GM23338 (cell line): ENCODE measurements around the gene PCSK4. TPM values are rescaled to one million over a fixed set of nuclear protein-coding genes. Genes with fewer than 3 reads are reported as not detected.
A peak's percentile ranks its signal among the peaks of the same experiment; 100 is the strongest.

Experiments used
- ATAC-seq: fragments of 200-7000 bp; cut with Tn5 transposase; 3 replicates; pipeline ENCODE4 v1.9.1; 2020
- DNase-seq: peaks from one replicate; pipeline ENCODE4 v3.0.0-alpha.2; 2015; ENCODE audit warnings: low spot score
- H2AFZ ChIP-seq: fragments of 200-600 bp; sonication (generic); 2 replicates; pipeline ENCODE4 v1.8.0; 2016; ENCODE audit warnings: antibody characterized with exemption, mild to moderate bottlenecking, moderate library complexity
- H3F3A ChIP-seq: fragments of 200-600 bp; sonication (generic); replicated peaks from 2 replicates; pipeline ENCODE4 v1.8.0; 2017; ENCODE audit warnings: antibody characterized with exemption, mixed run types, low read depth
- H3K27ac ChIP-seq: fragments of 200-600 bp; sonication (generic); 2 replicates; pipeline ENCODE4 v1.6.1; 2016; ENCODE audit warnings: low read depth
- H3K27me3 ChIP-seq: fragments of 200-600 bp; sonication (generic); 2 replicates; pipeline ENCODE4 v1.8.0; 2016; ENCODE audit warnings: mild to moderate bottlenecking, mixed run types, moderate library complexity; ENCODE audit not compliant: insufficient read depth
- H3K36me3 ChIP-seq: fragments of 200-600 bp; sonication (generic); 2 replicates; pipeline ENCODE4 v1.8.0; 2016; ENCODE audit warnings: mild to moderate bottlenecking; ENCODE audit not compliant: insufficient read depth
- H3K4me1 ChIP-seq: fragments of 200-600 bp; sonication (generic); 2 replicates; pipeline ENCODE4 v1.8.0; 2016; ENCODE audit warnings: mild to moderate bottlenecking, moderate library complexity; ENCODE audit not compliant: insufficient read depth
- H3K4me2 ChIP-seq: fragments of 200-600 bp; sonication (generic); 2 replicates; pipeline ENCODE4 v1.7.1; 2017; ENCODE audit warnings: mixed run types
- H3K4me3 ChIP-seq: fragments of 200-600 bp; sonication (generic); 2 replicates; pipeline ENCODE4 v1.6.1; 2016; ENCODE audit warnings: mixed run types
- H3K79me2 ChIP-seq: fragments of 200-600 bp; sonication (generic); replicated peaks from 2 replicates; pipeline ENCODE4 v1.8.0; 2017; ENCODE audit warnings: mild to moderate bottlenecking; ENCODE audit not compliant: insufficient read depth
- H3K9me2 ChIP-seq: fragments of 200-600 bp; sonication (generic); 2 replicates; pipeline ENCODE4 v1.8.0; 2017; ENCODE audit not compliant: insufficient read depth
- H4K20me1 ChIP-seq: fragments of 200-600 bp; sonication (generic); replicated peaks from 2 replicates; pipeline ENCODE4 v1.8.0; 2017; ENCODE audit warnings: mild to moderate bottlenecking; ENCODE audit not compliant: insufficient read depth
- H3K27ac Mint-ChIP-seq: 2 replicates; pipeline ENCODE4 v1.8.0; 2020; ENCODE audit warnings: inconsistent platforms, mild to moderate bottlenecking, moderate library complexity, mixed read lengths
- H3K27me3 Mint-ChIP-seq: 3 replicates; pipeline ENCODE4 v1.8.0; 2022; ENCODE audit warnings: low read depth, mild to moderate bottlenecking, moderate library complexity, mixed read lengths, inconsistent platforms; ENCODE audit not compliant: insufficient read depth, poor library complexity
- H3K36me3 Mint-ChIP-seq: 3 replicates; pipeline ENCODE4 v1.8.0; 2021; ENCODE audit warnings: low read depth, mild to moderate bottlenecking, inconsistent platforms, moderate library complexity, mixed read lengths
- H3K4me1 Mint-ChIP-seq: 3 replicates; pipeline ENCODE4 v1.8.0; 2020; ENCODE audit warnings: mild to moderate bottlenecking, inconsistent platforms, mixed read lengths
- H3K4me3 Mint-ChIP-seq: 3 replicates; pipeline ENCODE4 v1.8.0; 2021; ENCODE audit warnings: moderate library complexity, mild to moderate bottlenecking, inconsistent platforms, mixed read lengths
- H3K9me3 Mint-ChIP-seq: 3 replicates; pipeline ENCODE4 v1.8.0; 2020; ENCODE audit warnings: moderate library complexity, mild to moderate bottlenecking, inconsistent platforms, mixed read lengths
- CREB1 ChIP-seq: fragments of 250-450 bp; sonication (Bioruptor Pico); IDR thresholded peaks from 2 replicates; pipeline ENCODE4 v1.5.0; 2020; ENCODE audit warnings: low read depth, mild to moderate bottlenecking, moderate library complexity
- EZH2 ChIP-seq: fragments of 200-600 bp; sonication (generic); IDR thresholded peaks from one replicate; pipeline ENCODE4 v1.8.0; 2017; ENCODE audit warnings: antibody characterized with exemption, mild to moderate bottlenecking, low read depth; ENCODE audit not compliant: unreplicated experiment
- EZH2phosphoT487 ChIP-seq: fragments of 200-600 bp; sonication (generic); IDR thresholded peaks from one replicate; pipeline ENCODE4 v1.8.1; 2018; ENCODE audit warnings: antibody characterized with exemption; ENCODE audit not compliant: unreplicated experiment
- NANOG ChIP-seq: IDR thresholded peaks from 2 replicates; pipeline ENCODE4 v1.6.1; 2016; ENCODE audit warnings: antibody characterized with exemption, borderline replicate concordance
- POLR2AphosphoS5 ChIP-seq: IDR thresholded peaks from 2 replicates; pipeline ENCODE4 v1.6.1; 2016; ENCODE audit warnings: antibody characterized with exemption, low read depth
- STAT1 ChIP-seq: IDR thresholded peaks from one replicate; pipeline ENCODE4 v1.6.1; 2016; ENCODE audit warnings: antibody characterized with exemption; ENCODE audit not compliant: unreplicated experiment
- ZNF331 ChIP-seq: fragments of 250-450 bp; sonication (Bioruptor Pico); IDR thresholded peaks from 2 replicates; pipeline ENCODE4 v1.5.0; 2020; ENCODE audit warnings: low read depth, mild to moderate bottlenecking, moderate library complexity
- ZNF462 ChIP-seq: fragments of 250-450 bp; sonication (Bioruptor Pico); IDR thresholded peaks from 2 replicates; pipeline ENCODE4 v1.5.0; 2020; ENCODE audit warnings: mild to moderate bottlenecking, moderate library complexity
- polyA plus RNA-seq: library from polyadenylated mRNA; unstranded; fragments of >200 nt; fragmentation: Nextera tagmentation; extraction: Ambion mirVana; gene quantifications from 2 replicates; pipeline ENCODE4 v1.2.1, GENCODE V29; 2016
- total RNA-seq: library from RNA; depleted of rRNA; stranded (reverse); fragments of >200 nt; shearing (Covaris generic); gene quantifications from 2 replicates; pipeline ENCODE4 v1.2.3, GENCODE V29; 2014
- TF ChIP-seq, protein P1 (sequence below): IDR thresholded peaks from one replicate; pipeline ENCODE4 v1.6.1; 2018; ENCODE audit warnings: antibody characterized with exemption; ENCODE audit not compliant: unreplicated experiment
- TF ChIP-seq, protein P2 (sequence below): IDR thresholded peaks from 2 replicates; pipeline ENCODE4 v1.6.1; 2016; ENCODE audit warnings: antibody characterized with exemption

PCSK4 gene
- total and polyA plus RNA-seq, 2 experiments from 2014 or later = 3.8 to 15.1 TPM

GRCh38 chr19:1491849-1492170 is 1.7 kb upstream of the PCSK4 start (continued):
- TF ChIP-seq ZNF462 (CRISPR knock-in tag) (no peak), EZH2 (no peak), EZH2phosphoT487 (no peak), POLR2AphosphoS5 (no peak), ZNF331 (no peak), CREB1 (CRISPR knock-in tag) (no peak)

GRCh38 chr19:1491114-1491848 is 1.1 kb upstream of the PCSK4 start, which contains the start of gene REEP6:
Gene REEP6 (plus strand): TSS chr19:1491181. CDS start chr19:1491270, 89 bp downstream.
- TF ChIP-seq, protein P1, sequence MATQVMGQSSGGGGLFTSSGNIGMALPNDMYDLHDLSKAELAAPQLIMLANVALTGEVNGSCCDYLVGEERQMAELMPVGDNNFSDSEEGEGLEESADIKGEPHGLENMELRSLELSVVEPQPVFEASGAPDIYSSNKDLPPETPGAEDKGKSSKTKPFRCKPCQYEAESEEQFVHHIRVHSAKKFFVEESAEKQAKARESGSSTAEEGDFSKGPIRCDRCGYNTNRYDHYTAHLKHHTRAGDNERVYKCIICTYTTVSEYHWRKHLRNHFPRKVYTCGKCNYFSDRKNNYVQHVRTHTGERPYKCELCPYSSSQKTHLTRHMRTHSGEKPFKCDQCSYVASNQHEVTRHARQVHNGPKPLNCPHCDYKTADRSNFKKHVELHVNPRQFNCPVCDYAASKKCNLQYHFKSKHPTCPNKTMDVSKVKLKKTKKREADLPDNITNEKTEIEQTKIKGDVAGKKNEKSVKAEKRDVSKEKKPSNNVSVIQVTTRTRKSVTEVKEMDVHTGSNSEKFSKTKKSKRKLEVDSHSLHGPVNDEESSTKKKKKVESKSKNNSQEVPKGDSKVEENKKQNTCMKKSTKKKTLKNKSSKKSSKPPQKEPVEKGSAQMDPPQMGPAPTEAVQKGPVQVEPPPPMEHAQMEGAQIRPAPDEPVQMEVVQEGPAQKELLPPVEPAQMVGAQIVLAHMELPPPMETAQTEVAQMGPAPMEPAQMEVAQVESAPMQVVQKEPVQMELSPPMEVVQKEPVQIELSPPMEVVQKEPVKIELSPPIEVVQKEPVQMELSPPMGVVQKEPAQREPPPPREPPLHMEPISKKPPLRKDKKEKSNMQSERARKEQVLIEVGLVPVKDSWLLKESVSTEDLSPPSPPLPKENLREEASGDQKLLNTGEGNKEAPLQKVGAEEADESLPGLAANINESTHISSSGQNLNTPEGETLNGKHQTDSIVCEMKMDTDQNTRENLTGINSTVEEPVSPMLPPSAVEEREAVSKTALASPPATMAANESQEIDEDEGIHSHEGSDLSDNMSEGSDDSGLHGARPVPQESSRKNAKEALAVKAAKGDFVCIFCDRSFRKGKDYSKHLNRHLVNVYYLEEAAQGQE = no peak
- TF ChIP-seq STAT1 (no peak), EZH2phosphoT487 (no peak), POLR2AphosphoS5 (peak; percentile 85), NANOG (no peak)
- TF ChIP-seq, protein P2, sequence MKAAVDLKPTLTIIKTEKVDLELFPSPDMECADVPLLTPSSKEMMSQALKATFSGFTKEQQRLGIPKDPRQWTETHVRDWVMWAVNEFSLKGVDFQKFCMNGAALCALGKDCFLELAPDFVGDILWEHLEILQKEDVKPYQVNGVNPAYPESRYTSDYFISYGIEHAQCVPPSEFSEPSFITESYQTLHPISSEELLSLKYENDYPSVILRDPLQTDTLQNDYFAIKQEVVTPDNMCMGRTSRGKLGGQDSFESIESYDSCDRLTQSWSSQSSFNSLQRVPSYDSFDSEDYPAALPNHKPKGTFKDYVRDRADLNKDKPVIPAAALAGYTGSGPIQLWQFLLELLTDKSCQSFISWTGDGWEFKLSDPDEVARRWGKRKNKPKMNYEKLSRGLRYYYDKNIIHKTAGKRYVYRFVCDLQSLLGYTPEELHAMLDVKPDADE = no peak
- Mint-ChIP-seq H3K4me3 (peak within 1 kb of the TSS; percentile 88), H3K36me3 (no peaks in the 10 kb centered on the region), H3K27ac (peak within 1 kb of the TSS; percentile 97), H3K4me1 (peaks cover 6% of the 10 kb centered on the region), H3K27me3 (peaks cover 24% of the 10 kb centered on the region), H3K9me3 (no peaks in the 10 kb centered on the region)
- peaks cover 14% of the 10 kb centered on the region for H3K27me3 ChIP-seq
- 0 out of 2 replicates have a peak, but pooled peaks cover 4% of the 10 kb centered on the region for H3K4me1 ChIP-seq
- ATAC-seq (peak; percentile 4), DNase-seq (no peak)
- H3K4me2 ChIP-seq = peak within 1 kb of the TSS; percentile 97
- peak within 1 kb of the TSS; percentile 98 for H2AFZ ChIP-seq
- no peaks in the 10 kb centered on the region for H3K79me2 ChIP-seq
- no peaks in the 10 kb centered on the region for H3F3A ChIP-seq
- peak within 1 kb of the TSS; percentile 92 for H3K4me3 ChIP-seq
- no peak within 1 kb of the TSS for H3K27ac ChIP-seq
- no peaks in the 10 kb centered on the region for H4K20me1 ChIP-seq
- no peaks in the 10 kb centered on the region for H3K9me2 ChIP-seq
- no peaks in the 10 kb centered on the region for H3K36me3 ChIP-seq
